Activated CD4-positive, alpha-beta memory T cell treated with anti-CD3 and anti-CD28 coated beads for 36 hours (primary cell): ENCODE results near the gene SOX6. TPM values are rescaled to one million over a fixed set of nuclear protein-coding genes. Genes with fewer than 3 reads are reported as not detected.
"Not testable (repeated sequence)": the region's sequence is repeated elsewhere in the genome, so short reads cannot be mapped to it uniquely, and the experiment has no call there.

Source experiments
- CTCF ChIA-PET: fragments of 350-600 bp; sonication (Branson Sonifier 250); formaldehyde crosslinking; loops from one replicate; lab custom pipeline; 2021; ENCODE audit warnings: antibody characterized with exemption, inconsistent platforms; lab: Charles Lee
- POLR2A ChIA-PET: fragments of 350-600 bp; sonication (Branson Sonifier 250); formaldehyde crosslinking; loops from one replicate; lab custom pipeline; 2021; ENCODE audit warnings: antibody characterized with exemption; lab: Charles Lee
- DNase-seq: peaks from one replicate; pipeline ENCODE4 v3.0.0-alpha.2; 2020
- H3K27ac Mint-ChIP-seq: one replicate; pipeline ENCODE4 v1.8.0; 2021; ENCODE audit warnings: mixed read lengths
- H3K27me3 Mint-ChIP-seq: one replicate; pipeline ENCODE4 v1.8.0; 2021; ENCODE audit warnings: mixed read lengths
- H3K36me3 Mint-ChIP-seq: one replicate; pipeline ENCODE4 v1.8.0; 2021; ENCODE audit warnings: mixed read lengths
- H3K4me1 Mint-ChIP-seq: one replicate; pipeline ENCODE4 v1.8.0; 2021; ENCODE audit warnings: low read depth, mixed read lengths
- H3K4me3 Mint-ChIP-seq: one replicate; pipeline ENCODE4 v1.8.0; 2021; ENCODE audit warnings: mild to moderate bottlenecking, mixed read lengths
- H3K9me3 Mint-ChIP-seq: one replicate; pipeline ENCODE4 v1.8.0; 2021; ENCODE audit warnings: mixed read lengths
- intact Hi-C: fragments of 100-400 bp; cut with micrococcal nuclease; formaldehyde crosslinking; loops from one replicate; pipeline ENCODE4 v1.15.1; 2023
- total RNA-seq, 2 experiments: library from RNA; stranded (reverse); gene quantifications; one replicate each; pipeline ENCODE4 v1.2.3, GENCODE V29; 2021

Gene SOX6
- total RNA-seq, 2 experiments from 2014 or later = not detected

DNA sequence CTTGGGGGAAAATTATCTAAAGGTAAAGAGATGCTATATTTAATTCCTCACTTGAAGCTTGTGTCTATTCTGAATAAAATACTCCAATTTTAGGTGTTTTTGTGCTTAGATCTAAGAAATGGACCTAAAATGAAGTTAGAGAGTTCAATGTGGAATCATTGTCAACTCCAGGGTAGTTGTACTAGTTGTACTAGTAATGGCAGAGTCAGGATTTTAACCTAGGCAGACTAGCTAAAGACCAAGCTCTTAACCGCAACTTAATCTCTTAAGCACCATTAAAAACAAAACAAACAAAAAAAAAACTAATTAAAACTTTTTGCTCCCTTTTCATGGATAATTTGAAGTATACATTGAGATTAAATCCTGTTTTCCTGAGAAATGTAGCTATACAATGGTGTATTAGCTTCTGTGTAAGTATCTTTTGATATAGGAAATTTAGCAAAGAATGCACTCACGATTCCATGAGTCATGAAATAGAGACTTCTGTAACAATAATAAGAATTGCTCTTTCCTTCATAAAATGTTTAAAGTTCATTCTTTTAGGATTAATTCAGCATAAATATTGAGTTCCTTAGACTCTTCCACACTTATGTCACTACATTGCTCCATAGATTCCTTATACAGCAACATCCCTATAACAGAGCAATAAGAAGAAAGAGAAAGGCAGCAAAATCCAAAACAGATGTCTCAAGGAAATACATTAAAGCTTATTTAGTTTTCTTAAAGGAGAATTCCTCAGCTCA is 26.5 kb upstream of the SOX6 start:
- Mint-ChIP-seq H3K27ac (no peak overlapping the region), H3K36me3 (no peaks in the 10 kb centered on the region), H3K4me3 (no peak overlapping the region), H3K4me1 (no peaks in the 10 kb centered on the region), H3K9me3 (peaks cover 3% of the 10 kb centered on the region), H3K27me3 (no peaks in the 10 kb centered on the region)
- CTCF ChIA-PET = no interaction called here
- no peak for DNase-seq
- intact Hi-C loops = no loop called here
- POLR2A ChIA-PET = no interaction called here

DNA sequence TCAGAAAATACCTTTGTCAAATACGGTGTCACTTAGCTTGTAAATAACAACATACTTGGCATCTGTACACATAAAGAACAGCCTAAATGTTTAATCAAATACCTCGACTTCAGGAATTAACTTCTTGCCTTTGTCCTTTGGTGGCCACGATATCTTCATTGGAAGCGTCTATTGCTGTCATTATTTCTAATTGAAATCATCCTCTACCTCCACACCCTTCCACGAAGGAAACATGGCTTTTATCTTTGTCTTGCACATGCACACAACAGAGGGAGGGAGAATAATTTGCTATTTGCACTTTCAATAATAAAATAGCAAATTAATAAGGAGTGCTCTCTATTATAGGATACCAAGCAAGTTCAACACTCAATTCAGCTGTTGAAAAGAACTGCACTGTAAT is 25.8 kb upstream of the SOX6 start:
- Mint-ChIP-seq H3K27me3 (no peaks in the 10 kb centered on the region), H3K4me3 (no peak overlapping the region), H3K36me3 (no peaks in the 10 kb centered on the region), H3K27ac (no peak overlapping the region), H3K4me1 (no peaks in the 10 kb centered on the region), H3K9me3 (peaks cover 3% of the 10 kb centered on the region)
- ChIA-PET POLR2A (no interaction called here), CTCF (no interaction called here)
- intact Hi-C loops = no loop called here
- no peak for DNase-seq

DNA sequence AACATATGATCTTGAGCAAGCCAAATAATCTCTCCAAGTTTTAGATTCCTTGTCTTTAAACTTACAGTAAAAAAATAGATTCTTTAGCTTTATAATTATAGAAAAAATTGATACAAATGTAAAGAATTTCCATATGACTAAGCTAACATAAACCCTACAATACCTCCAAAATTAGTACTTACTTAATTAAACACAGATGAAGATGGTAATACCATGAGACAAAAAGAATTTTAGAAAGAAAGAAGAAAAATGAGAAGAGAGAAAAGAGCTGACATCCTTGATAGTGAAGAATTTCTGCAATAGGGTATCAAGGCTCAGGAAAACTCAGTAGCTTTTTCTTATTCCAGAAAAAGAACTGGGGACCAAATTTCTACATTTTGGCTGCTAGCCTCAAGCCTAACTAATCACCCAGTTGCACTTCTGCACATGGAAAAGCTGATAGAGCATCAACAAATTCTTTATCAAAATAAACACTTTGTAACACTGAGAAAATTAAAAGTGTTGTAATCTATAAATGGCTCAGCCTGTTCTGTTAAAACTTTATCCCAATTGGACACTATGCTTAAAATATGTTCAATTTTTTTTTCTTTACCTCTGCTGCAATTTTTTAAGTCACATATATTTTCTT is 24.7 kb upstream of the SOX6 start:
- intact Hi-C loops = no loop called here
- Mint-ChIP-seq H3K4me3 (no peak overlapping the region), H3K27me3 (no peaks in the 10 kb centered on the region), H3K9me3 (no peaks in the 10 kb centered on the region), H3K36me3 (no peaks in the 10 kb centered on the region), H3K27ac (no peak overlapping the region), H3K4me1 (no peaks in the 10 kb centered on the region)
- DNase-seq = no peak
- CTCF ChIA-PET = no interaction called here
- POLR2A ChIA-PET = no interaction called here

DNA sequence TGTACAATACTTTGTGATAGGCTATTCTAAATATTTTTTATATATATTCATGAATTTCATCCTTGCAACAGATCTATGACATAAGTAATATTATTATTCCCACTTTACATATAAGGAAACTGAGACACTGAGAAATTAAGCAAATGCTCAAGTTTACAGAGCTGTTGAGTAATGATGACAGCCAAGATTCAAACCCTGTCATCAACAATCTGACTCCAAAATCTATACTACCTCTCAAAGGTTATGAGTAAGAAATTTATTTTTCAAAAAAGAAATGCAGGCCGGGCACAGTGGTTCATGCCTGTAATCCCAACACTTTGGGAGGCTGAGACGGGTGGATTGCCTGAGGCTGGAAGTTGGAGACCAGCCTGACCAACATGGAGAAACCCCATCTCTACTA is 22.6 kb upstream of the SOX6 start:
- H3K27me3 Mint-ChIP-seq = no peaks in the 10 kb centered on the region
- POLR2A ChIA-PET = no interaction called here
- H3K4me3 Mint-ChIP-seq = no peak overlapping the region
- CTCF ChIA-PET = no interaction called here
- no peak for DNase-seq
- H3K27ac Mint-ChIP-seq = no peak overlapping the region
- no peaks in the 10 kb centered on the region for H3K4me1 Mint-ChIP-seq
- intact Hi-C loops = no loop called here
- no peaks in the 10 kb centered on the region for H3K36me3 Mint-ChIP-seq
- peaks cover 2% of the 10 kb centered on the region for H3K9me3 Mint-ChIP-seq

DNA sequence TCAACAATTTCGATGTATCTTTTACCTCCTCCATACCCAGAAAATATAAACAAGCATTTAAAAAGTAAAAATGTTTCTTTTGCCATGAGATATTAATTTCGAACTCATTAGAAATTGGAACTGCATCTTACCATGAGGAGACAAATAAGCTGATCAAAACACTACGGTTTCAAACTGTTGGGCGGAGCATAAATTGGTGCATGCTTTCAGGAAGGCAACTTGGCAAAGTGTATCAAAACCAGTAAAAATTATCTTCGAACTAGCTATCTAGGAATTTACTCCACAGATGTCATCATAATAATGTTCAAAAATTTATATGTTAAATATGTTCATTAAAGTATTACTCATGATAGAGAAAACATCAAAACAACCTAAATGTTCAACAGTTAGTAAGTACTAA is 21.4 kb upstream of the SOX6 start:
- DNase-seq = no peak
- Mint-ChIP-seq H3K4me3 (no peak overlapping the region), H3K27ac (no peak overlapping the region), H3K9me3 (peaks cover 2% of the 10 kb centered on the region), H3K4me1 (no peaks in the 10 kb centered on the region), H3K27me3 (no peaks in the 10 kb centered on the region), H3K36me3 (no peaks in the 10 kb centered on the region)
- CTCF ChIA-PET = no interaction called here
- intact Hi-C loops = no loop called here
- POLR2A ChIA-PET = no interaction called here

DNA sequence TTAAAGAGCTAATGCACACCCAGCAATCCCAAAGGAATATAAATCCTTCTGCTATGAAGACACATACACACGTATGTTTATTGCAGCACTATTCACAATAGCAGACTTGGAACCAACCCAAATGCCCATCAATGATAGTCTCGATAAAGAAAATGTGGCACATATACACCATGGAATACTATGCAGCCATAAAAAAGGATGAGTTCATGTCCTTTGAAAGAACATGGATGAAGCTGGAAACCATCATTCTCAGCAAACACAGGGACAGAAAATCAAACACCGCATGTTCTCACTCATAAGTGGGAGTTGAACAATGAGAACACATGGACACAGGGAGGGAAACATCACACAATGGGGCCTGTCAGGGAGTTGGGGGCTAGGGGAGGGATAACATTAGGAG is 19.3 kb upstream of the SOX6 start:
- H3K9me3 Mint-ChIP-seq, H3K27ac Mint-ChIP-seq, DNase-seq, CTCF ChIA-PET, POLR2A ChIA-PET, intact Hi-C loops, H3K4me1 Mint-ChIP-seq, H3K4me3 Mint-ChIP-seq, H3K36me3 Mint-ChIP-seq, H3K27me3 Mint-ChIP-seq: not testable (repeated sequence)

DNA sequence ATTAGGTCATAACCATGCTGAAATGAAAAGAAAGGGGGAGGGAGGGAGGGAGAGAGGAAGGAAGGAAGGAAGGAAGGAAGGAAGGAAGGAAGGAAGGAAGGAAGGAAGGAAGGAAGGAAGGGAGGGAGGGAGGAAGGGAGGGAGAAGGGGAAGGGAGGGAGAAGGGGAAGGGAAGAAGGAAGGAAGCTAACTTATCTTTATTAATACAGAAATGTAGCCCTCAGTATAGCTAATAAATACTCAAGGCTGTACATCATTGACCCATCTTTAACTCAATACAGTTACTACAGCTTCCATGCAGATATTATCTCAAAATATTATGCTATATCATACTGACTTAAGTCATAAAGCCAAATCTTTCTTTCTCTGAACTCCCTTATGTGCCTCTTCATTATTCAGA is 17.4 kb upstream of the SOX6 start:
- H3K4me3 Mint-ChIP-seq = no peak overlapping the region
- intact Hi-C loops = no loop called here
- H3K4me1 Mint-ChIP-seq = no peaks in the 10 kb centered on the region
- H3K27me3 Mint-ChIP-seq = no peaks in the 10 kb centered on the region
- ChIA-PET CTCF (no interaction called here), POLR2A (no interaction called here)
- no peak for DNase-seq
- H3K36me3 Mint-ChIP-seq = no peaks in the 10 kb centered on the region
- no peak overlapping the region for H3K27ac Mint-ChIP-seq
- peaks cover 5% of the 10 kb centered on the region for H3K9me3 Mint-ChIP-seq

DNA sequence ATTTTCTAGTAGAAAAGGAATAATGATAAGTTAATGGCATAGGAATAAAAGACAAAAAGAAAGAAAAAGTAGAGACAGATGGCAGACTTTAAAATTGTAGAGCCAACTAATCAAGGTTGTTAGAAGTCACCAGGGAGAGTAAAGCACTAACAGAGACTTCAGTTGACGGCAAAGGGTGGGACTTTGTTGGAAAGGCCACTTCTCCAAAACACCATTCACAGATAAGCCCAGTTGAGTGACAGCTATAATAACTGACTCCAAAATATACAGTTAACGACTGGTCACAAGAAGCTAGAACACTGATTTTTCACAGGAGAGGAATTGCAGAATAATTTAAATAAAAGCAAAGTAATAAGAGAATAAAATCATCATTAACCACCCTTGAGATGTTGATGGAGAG is 16.0 kb upstream of the SOX6 start:
- POLR2A ChIA-PET = no interaction called here
- intact Hi-C loops = no loop called here
- Mint-ChIP-seq H3K36me3 (no peaks in the 10 kb centered on the region), H3K9me3 (peaks cover 5% of the 10 kb centered on the region), H3K27ac (no peak overlapping the region), H3K4me1 (no peaks in the 10 kb centered on the region), H3K27me3 (no peaks in the 10 kb centered on the region), H3K4me3 (no peak overlapping the region)
- CTCF ChIA-PET = interaction anchor here (0.8 kb wide), 1 partner anchor 546 kb away, joined by 3 read pairs; no protein-coding TSS in a partner anchor
- no peak for DNase-seq

DNA sequence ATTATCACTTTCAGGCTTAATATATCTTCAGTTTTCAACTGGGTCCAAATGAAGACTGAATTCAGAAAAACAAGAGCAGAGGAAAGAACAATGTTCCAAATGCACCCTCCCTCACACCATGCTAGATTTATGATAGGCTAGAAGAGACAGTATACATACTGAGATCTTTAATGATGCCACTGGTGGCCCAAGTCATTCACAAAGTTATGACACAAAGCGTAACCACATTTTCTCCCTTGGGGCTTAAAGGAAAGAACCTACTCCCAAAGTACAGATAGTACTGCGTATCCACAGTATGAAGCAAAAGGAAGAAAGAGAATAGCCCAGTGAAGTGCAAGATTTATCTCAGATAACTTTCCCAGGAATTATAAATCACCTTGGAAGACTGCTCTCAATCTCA is 10.9 kb upstream of the SOX6 start:
- intact Hi-C loops = no loop called here
- peaks cover 6% of the 10 kb centered on the region for H3K9me3 Mint-ChIP-seq
- POLR2A ChIA-PET = no interaction called here
- H3K27ac Mint-ChIP-seq = no peak overlapping the region
- DNase-seq = no peak
- H3K36me3 Mint-ChIP-seq = no peaks in the 10 kb centered on the region
- H3K4me3 Mint-ChIP-seq = no peak overlapping the region
- H3K27me3 Mint-ChIP-seq = no peaks in the 10 kb centered on the region
- CTCF ChIA-PET = no interaction called here
- no peaks in the 10 kb centered on the region for H3K4me1 Mint-ChIP-seq

DNA sequence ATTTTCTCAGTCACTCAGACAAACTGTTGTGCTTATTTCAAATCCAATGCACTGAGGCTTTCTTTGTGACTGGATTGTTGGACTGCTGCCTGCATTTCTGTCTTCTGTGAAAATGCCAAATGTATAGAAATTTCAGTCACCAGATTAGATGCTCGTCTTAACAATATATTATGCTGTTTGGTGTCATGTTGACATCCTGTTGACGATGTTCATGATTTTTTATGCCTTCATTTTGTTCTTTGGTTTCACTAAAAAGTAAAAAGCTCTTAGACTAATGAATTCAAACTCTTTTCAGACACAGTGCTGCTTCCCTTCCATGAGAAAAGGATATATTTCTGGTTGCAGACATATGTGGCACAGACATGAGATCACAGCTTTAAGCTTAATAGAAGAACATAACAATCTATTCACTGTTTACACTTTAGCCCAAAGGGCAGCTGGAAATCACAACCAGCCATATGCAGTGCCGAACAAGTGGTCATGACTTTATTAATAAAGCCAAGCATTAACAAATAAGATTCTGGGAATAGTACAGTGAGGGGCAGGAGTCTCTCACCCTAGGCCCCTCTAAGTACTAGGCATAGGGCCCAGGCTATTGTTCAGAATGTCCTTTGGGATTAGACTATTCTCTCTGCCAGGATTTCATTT is 9.4 kb upstream of the SOX6 start:
- Mint-ChIP-seq H3K27me3 (no peaks in the 10 kb centered on the region), H3K9me3 (peaks cover 11% of the 10 kb centered on the region), H3K4me3 (no peak overlapping the region), H3K36me3 (no peaks in the 10 kb centered on the region), H3K4me1 (no peaks in the 10 kb centered on the region), H3K27ac (no peak overlapping the region)
- intact Hi-C loops = no loop called here
- ChIA-PET CTCF (no interaction called here), POLR2A (no interaction called here)
- DNase-seq = no peak

DNA sequence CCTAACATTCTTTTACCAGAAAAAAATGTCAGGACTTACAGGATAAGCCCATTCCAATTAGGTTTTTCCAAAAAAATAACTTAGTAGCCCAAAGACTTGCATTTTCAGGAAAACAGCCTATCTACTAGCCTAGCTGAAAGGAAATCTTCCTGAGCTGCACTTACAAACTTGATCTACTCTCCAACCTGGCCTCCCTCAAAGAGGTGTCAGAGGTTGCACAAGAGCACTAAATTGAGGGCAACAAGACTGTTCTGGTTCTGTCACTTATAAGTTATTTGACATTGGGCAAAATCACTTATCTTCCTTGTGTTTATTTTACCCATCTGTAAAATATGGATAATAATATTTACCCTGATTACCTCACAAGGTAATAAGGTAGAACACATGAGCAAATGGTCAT is 7.9 kb upstream of the SOX6 start:
- H3K27ac Mint-ChIP-seq = no peak overlapping the region
- no peaks in the 10 kb centered on the region for H3K4me1 Mint-ChIP-seq
- no peak overlapping the region for H3K4me3 Mint-ChIP-seq
- no peak for DNase-seq
- intact Hi-C loops = no loop called here
- H3K9me3 Mint-ChIP-seq = peaks cover 8% of the 10 kb centered on the region
- H3K27me3 Mint-ChIP-seq = no peaks in the 10 kb centered on the region
- no peaks in the 10 kb centered on the region for H3K36me3 Mint-ChIP-seq
- ChIA-PET POLR2A (no interaction called here), CTCF (interaction anchor here (1.2 kb wide), 1 partner anchor 250 kb away, joined by 3 read pairs; no protein-coding TSS in a partner anchor)

DNA sequence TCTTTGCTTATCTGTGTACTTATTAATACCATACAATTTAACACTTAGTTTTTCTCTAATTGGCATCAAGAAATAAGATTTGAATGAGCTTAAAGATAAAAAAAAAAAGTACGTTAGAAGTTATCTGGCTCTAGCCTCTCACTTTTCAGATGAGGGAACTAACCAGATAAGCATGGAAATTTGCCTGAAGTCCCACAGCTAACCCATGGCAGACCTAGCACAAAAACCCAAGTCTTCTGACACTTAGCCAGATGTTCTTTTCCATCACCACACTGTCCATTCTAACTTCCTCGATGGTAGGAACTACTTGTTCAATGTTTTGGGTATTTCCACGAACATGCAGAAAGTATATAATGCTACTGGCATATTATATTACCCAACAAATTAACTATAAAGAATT is 7.4 kb upstream of the SOX6 start:
- Mint-ChIP-seq H3K9me3 (peaks cover 8% of the 10 kb centered on the region), H3K27ac (no peak overlapping the region), H3K36me3 (no peaks in the 10 kb centered on the region), H3K4me1 (no peaks in the 10 kb centered on the region), H3K4me3 (no peak overlapping the region), H3K27me3 (no peaks in the 10 kb centered on the region)
- ChIA-PET POLR2A (no interaction called here), CTCF (interaction anchor here (1.2 kb wide), 1 partner anchor 250 kb away, joined by 3 read pairs; no protein-coding TSS in a partner anchor)
- DNase-seq = no peak
- intact Hi-C loops = no loop called here
